SIG-M5 (cell line): Measurements from ENCODE around the gene LMO3.

Source experiments
- DNase-seq: peaks from one replicate; lab custom pipeline; 2025; lab: John Stamatoyannopoulos, UW

LMO3 gene

DNA sequence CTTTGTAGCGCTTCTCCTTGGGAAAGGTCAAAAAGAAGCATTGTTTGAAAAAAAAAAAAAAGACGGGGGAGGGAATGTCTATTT lies at the start of gene LMO3:
Gene LMO3 (minus strand): TSS at position 46 of the 84 bp plus-strand sequence. CDS start 5,302 bp downstream, outside the sequence.
- DNase-seq: no peak

DNA sequence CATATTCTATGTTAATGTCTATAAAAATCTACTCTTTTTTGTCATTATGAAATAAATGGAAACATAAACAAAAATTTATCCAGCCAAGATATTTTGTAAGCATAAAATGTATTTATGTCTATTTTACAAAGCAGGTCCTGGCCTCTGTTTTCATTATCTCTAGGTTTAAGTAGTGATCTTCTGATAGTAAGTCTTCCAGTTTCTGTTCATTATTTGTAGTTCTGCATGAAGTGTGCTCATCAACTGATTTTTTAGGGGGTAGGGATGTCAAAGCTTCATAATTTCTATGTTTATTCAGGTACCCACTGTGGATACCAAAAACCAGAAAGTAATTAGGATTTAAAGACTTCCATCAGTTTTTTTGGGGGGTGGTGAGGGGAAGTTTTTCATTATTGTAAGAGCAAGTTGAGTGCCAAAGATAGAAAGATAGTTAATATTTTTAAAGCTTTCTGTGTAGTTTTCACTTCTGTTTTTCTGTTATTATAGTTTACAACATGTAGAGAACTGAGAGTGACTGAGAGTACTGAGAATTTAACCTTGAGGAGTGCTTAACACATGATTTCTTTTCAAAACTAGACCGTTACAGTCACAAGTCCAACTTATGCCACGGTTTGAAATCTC lies 30.6 kb upstream of the LMO3 start:
- no peak for DNase-seq

DNA sequence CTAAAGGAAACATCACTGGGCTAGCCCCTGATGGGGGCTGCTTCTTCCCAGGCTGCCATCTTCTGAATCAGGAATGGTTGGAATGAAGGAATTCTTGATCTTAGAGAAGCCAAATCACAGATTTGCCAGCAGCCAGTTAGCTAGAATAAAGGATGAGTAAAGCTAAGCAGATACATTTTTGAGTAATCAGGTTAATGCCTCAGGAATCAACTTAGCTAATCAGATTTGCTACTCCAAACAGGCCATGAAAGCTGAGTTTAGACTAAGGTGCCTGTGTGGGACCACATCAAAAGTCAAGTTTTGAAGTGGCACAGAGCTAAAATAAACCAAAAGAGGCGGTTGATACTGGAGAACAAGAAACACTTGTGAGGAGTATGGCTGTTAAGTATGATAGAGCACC lies 28.8 kb upstream of the LMO3 start:
- DNase-seq: no peak

DNA sequence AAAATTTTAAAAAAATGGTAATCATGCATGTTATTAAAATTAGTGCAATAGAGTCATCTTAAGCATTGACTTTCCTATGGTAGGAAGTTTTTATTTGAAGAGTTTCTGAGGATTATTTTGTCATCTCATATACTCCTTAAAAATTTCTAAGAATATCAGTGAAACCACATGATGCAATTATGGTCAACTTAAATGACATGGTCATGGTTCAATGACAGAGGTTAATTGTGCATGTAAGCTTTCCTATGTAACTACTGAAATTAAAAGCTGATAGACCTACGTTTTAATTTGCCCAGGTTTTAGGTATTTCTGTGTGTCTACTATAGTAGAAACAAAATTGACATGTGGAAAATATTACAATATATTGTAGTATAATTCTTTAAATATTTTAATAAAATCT lies 21.0 kb upstream of the LMO3 start:
- DNase-seq: no peak

DNA sequence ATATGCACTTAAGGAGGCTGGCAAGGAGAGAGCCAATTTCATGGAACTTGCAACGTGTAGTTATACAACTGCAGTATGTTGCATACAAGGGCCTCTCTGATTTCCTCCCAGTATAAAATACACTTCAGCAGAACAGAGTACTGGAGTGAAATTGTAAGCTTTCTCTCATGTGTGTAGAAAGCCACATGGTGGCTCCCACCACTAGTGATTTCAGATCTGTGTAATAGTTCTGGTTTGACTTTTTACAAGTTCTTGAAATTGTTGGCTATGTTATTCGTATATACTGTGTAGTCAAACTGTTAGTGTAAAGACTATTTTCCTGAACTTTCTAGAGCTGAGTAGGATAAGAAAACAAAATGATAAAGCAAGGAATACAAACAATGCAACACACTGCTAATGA lies 16.4 kb upstream of the LMO3 start:
- DNase-seq: no peak

DNA sequence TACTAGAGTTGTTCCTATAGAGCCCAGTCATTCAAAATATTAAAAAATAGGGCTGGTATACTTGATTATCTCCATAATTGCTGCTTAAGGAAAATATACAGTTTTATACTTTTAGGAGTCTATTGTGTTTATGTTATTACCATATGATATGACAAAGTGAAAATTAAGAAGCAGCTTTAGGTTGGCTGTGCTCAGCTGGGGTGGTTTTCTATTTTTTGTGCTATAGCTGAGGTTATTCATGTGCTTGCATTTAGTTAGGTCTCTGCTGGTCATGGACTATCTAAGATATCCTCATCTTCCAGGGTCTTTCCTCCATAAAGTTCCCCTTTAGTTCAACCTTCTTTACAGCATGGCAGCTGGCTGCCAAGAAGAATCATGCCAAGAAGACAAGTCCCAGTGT lies 13.6 kb upstream of the LMO3 start:
- DNase-seq: no peak

DNA sequence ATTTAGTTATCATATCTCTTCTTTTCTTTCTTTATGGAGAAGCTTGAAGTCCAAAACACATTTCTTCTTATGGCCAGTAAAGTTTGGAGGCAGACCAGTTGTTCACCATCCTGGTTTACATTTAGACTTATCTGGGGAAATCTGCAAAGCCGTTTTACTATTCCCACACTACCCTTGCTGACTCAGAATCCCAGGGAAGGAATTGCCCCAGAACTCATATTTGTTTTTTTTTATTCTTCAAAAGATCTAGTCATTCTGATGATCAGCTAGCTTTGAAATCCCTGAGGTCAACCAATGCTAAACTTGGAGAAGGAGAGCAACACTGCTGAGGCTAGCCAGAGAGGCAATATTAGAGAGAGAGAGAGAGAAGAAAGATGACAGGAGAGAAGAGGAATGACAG lies 12.3 kb upstream of the LMO3 start:
- no peak for DNase-seq

DNA sequence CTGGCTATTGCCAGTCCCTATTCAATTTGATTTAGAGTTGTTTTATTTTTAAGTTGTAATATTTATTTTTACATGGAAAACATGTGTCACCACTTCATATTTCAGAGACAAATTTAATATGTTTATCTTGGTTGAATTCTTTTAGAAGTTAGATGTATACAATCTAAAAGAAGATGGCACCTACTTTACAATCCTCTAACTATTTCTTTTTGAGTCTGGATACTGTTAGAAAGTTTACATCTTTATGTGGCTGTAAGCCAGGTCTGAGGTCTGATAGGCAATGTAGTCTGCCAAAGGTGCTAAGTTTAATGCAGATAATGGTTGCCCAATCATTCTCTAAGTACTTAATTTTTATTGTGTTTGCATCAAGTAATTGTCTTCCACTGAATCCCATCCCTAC lies 7.2 kb upstream of the LMO3 start:
- no peak for DNase-seq

DNA sequence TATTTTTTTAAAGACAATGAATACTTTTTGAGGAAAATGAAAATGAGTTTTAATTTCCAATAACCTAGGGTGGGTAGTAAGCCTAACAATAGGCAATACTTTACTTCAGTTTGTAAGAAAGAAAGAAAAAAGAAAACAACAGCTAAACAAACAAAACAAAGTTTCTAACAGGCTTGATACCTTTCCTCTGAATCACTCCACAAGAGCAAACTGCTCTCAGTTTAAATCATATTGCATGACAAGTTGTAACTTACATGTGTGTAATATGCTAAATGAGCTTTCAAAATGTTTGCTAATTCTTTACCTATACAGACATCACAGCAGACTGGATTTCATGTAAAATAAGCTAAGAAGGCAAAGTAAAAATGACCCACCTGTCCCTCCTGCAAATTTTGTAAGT lies 6.7 kb upstream of the LMO3 start:
- DNase-seq: no peak

DNA sequence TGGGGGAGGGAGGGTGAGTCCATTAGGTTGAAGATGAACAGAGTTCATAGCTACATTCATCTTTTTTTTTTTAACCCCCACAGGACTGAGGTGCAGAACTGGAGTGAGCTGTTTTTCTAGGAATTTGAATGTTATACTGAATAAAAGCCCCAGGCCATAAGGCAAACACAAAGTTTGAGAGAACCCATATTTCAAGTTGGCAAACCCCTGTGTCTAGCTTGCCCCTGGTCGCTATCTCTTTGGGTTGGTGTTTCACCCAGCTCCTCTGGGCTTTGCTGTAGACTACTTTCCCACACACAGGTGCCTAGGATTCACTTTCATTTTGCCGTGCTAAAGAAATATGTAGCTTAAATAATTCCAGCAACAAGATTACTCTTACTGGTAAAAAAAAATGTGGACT lies 5.2 kb upstream of the LMO3 start:
- DNase-seq: no peak

DNA sequence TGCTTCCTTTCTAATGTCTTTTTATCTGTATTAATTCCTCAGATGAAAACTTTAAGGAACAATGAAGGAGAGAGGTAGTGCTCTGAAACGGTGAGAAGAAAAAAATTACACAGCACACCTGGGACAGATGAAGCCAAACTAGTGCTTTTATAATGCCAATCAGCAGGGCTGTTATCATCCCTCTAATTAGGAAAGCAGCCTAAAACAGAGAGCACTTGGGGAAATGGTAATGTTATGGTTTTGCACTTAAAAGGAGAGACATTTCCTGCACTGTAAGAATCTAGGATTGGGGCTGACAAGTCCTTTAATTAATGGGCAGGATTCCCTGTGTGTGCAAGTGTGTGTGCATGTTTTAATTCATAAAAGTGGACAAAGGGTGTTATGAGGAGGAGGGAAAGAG lies 4.8 kb upstream of the LMO3 start:
- DNase-seq: no peak

DNA sequence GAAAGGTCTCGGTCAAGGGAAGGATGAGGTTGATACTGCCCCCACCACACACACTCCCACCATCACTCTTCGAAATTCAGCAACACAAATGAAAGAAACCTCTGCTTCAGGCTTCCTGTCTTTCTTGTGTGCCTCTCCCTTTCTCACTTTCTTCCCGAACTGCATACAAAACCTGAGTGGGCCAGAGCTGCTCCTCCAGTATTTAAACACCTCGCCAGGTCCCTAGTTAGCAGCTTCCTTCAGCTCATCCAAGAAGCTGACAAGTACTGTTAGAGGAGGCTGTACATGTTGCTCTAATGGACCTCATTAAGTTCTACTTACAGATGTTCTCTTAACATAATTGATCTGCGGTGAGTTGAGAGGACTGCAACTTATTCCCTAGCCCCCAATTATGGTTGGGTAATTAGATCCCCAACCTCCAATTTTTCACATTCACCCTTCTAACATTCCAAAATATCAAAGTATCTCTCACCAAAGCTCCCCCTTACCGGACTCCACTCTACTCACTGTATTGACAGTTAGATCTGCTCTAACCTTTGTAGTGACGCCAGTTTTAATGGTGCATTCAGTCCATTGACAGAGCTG lies 4.1 kb upstream of the LMO3 start:
- DNase-seq: no peak

DNA sequence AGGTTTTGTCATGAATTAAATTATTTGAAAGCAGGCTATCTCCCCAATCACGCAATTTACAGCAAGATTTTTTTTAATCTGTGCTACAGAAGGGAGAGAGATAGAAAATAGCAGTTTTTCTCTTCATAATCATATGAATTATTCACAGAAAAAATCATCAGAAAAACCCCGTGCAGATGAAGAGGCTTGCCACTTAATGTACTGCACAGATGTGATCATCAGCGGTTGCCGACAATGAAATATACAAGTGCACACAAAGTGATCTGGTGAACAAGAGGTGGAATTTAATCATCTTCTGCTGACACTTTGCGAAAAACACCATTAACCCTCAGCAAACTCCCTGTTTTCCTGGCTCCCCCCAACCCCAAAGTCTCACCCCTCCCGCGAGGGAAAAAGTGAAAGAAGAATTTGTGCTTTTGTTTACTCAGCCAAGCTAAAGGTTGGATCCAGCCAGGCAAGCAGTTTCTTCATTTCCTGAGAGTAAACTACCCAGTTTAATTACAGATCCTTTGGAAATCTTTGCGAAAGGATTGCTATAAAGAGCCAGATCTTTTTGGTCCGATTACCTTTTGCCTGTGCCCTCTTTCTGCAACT lies 3.1 kb upstream of the LMO3 start:
- no peak for DNase-seq

DNA sequence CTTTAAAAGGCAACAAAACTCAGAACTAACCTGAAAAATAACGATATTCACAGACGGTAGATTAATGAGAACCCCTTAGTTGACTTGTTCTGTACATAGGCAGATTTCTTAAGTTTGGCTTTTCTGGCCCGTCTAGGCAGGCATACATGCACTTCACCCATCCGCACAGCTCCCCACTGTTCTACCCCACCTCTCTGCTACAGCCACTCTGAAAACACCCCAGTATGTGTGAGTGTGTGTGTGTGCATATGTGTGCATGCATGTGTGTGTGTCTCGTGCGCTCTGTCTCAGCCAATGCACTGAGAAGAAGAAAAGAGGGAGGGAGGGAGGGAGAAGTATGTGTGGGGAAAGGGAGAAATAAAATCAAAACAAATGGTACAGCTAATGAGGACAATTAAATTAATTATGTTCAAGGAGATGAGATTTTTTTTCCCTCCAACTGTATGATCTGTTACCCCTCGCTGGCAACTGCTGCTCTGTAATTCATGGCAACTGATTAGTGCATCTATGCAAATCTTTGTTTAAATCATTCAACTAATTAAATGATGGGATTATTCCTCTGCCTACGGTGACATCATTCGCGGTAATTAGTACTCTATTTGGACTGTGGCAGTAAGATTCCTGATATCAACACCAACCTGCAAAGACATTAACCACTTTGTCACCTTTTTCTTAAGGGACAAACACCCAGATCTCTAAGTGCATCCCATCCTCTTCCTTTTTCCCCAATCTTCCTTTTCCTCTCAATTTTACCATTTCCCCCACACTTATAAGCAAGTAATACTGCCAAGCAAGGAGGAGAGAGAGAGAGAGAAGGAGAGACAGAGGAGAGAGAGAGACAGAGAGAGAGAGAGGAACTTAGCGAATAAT lies 2.2 kb upstream of the LMO3 start:
- DNase-seq: no peak

DNA sequence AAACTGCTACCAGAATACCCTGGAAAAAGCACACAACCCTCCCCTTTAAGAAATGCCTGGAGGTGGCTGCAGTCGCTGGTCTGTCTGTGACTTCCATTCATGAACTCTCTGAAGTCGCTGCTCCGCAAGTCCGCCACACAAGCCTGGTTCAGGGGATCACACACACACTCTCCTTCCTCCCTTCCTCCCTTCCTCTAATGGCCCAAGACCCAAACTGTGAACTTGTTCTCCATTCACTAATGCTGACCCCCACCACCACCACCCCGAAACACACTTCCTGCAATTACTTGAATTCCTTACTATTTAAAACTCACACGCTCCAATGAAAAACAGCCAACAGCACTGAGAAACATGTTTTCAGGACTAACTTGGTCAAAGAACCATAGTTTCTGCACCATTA lies 1.0 kb upstream of the LMO3 start:
- no peak for DNase-seq

DNA sequence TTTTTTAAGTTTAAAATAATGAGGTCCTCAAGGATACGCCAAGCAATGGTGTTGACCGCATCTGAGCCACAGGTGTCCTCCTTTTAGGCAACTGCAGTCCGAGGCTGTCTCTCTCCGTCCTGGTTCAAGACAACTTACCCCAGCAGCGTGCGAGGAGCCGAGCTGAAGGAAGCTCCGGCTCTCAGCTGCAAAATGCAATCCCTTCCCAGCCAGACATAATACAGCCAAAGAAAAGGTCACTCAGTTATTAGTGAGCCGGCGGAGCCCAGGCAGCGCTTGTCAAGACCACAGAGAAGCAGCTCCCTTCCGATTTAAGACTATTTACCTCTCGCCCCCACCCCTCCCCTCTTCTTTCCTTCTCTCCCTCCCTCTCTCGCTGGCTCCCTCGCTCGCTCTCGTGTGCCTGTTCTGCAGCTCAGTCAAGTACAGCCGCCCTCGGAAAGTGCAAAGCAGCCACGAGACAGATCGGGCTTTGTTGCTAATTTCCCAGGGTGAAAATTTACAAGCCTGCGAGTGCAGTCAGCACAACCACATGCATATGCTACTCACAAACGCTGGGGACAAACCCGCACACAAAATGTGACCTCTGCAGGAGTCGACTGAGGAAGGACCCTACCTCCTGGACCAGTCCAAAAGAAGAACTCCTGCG lies 363 bp upstream of the LMO3 start:
- no peak for DNase-seq

DNA sequence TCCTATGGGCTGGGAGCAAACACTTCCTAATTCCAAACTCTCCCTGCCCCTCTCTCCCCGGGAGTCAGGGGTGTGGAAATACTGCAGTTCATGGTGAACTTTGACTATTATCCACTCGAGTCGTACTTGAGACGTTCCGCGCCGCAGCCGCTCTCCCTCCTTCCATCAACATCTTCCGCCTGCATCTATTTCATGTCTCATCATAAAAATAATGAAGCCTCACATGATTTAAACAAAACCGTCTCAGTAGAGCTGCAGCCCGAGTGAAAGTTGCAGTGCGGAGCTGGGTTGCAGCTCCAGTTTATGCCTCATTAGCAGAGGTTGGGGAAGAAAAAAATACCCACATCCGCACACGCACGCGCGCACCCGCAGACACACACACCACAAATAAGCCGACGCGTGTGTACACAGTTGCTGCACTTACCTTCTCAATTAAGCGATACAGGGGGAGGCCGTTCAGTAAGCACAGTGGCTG lies 283 bp downstream of the LMO3 start:
- no peak for DNase-seq

DNA sequence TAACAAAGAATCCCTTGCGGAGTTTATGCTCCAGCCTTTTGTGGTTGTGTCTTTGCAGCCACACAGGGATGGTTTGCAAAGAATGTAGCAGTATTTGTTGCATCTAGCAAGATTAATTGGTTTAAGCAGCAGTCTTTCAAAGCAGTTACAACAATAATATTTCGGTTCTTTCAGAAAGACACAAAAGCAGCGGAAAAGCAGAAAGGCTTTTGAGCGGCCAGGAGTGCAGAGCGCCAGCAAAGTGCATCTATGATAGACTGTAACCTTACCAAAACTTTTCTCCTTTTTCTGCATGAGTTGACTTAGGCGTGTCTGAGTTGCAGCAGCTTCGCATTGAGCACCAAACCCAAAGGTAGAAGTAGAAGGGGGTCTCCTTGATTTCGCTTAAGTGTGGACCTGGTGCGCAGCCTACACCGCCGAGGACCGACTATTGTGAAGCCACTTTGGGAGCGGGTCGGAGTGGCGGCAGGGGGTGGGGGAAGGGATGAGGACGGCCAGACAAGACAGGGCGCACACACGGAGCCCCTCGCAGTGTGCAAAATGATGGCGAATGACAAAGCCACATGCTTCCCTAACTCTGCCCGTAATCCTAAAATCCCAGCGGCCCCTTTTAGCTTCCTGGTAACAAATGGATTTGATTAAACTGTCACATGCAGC lies 1.2 kb downstream of the LMO3 start:
- no peak for DNase-seq

DNA sequence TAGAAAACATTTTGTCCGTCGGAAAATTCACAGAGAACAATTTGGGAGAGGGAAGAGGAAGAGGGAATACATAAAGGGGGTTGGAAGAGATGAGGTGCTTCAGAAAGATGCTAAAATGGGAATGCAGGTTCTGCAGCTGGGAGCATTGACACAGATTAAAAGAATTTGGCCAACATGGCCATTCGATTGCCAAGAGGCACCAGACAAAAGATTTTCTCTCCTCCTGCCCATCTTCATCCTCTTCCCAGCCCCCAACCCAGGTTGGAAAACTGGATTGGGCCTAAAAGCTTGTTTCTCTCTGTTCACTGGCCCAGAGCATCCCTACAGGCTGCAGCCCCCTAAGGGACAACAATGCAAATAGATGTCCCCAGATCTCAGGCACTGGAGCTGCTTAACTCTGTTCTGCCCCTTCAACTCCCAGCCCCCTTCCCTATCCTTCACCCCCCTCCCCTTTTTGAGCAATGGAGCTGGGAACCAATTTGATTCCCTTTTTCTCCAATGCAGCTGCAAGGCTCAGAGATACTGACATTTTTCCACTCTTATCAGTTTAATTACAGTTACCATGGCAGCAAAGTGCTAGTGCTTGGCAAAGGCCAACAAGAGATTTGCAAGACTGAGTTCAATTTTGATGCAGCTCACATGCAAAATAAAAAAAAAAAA lies 1.9 kb downstream of the LMO3 start:
- no peak for DNase-seq

DNA sequence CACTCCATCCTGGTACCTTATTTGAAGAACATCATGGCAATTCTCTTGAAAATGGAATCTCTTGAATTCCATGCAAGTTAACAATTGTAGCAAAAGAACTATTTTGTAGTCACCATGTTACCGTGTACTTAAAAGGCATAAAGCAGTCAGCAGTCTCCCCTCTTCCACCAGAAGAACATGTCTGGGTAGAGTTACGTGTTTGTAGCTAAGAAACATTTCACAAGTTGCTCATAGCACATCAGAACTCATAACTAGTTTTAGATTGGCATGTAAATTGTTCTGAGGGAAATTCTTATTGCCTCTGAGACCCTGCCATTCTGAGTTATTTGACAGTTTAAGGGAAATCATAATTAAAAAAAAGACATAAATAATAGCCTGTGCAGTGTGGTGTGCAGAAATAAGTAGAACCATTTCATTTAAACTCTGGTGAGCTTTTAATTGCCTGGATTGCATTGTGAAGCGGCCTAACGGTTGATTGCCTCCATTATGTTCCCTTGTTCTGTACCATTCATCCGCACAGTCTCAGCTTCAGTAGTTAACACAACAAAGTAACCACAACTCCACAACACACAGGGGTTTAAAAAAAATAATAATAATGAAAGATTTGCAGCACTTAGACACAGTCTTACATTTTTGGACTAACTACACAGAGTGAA lies 2.6 kb downstream of the LMO3 start:
- no peak for DNase-seq

DNA sequence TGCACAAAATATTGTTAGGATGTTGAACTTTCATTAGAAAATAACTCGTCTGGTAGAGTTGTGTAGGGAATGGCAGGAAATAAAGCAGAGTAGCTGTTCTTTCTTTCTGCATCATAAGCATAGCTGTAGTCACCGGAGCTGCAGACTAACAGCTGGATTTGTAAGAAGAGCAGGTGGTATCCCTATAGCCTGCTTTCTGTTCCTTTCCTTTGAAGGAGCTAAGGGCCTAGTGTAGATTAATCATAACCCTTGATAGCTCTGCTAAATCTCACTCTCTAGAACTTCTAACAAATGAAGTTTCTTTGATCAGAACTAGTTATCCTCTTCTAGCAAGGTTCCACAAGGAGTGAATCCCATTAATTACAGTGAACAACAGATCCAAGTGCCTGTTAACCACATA lies 3.5 kb downstream of the LMO3 start:
- no peak for DNase-seq
